CD4-positive, alpha-beta T cell treated with Interleukin-6 at 100 ng/mL for 8 hours (primary cell): ENCODE results near the gene FAM163A.
"Not testable (repeated sequence)": the region's sequence is repeated elsewhere in the genome, so short reads cannot be mapped to it uniquely, and the experiment has no call there.

Experiments used
- DNase-seq: peaks from one replicate; pipeline ENCODE4 v3.0.0-alpha.2; 2020; ENCODE audit warnings: mixed read lengths, low spot score

The FAM163A gene

DNA sequence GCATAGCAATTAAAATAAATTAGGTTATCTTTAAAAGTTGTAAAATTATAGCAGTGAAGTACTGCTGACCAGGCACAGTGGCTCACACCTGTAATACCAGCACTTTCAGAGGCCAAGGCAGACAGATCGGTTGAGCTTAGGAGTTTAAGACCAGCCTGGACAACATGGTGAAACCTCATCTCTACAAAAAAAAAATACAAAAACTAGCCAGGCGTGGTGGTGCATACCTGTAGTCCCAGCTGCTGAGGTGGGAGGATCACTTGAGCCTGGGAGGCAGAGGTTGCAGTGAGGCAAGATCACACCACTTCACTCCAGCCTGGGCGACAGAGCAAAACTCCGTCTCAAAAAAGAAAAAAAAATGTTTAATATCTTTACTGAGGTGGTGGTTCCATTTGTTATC, 112.7 kb downstream of the FAM163A start:
- not testable (repeated sequence) for DNase-seq

DNA sequence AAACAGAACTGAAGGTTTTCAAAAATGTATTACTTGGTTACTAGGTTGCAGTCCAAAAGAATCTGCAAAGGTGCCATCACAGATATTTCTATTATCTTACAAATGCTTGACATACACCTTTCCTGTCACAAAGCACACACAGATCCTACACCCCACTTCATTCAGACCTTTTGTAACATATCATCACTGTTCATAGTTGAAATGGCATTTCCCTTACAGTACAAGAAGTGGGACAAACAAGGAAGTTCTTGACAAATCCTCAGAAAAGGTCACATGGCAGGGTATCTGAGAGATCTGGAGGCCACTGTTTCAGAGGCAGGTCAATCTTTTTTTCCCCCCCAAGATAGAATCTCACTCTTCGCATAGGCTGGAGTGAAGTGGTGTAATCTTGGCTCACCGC, 113.2 kb downstream of the FAM163A start:
- no peak for DNase-seq

DNA sequence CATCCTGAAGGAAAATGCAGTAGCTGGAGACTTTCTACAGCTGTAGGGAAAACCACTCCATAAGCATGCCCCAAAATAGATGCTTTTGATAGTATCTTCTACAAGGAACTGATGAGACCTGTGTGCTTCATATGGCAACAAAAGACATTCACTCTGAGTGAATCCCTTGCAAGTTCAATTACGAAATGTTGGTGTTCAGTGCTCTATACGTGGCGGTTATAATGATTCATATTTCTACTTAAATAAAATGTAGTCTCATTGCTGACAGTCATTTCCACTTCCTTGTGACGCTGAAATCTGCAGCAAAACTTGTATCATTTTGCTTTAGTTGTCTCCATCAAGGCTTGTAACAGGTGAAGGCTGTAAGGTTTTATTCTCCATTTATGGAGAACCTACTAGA, 113.9 kb downstream of the FAM163A start:
- no peak for DNase-seq

DNA sequence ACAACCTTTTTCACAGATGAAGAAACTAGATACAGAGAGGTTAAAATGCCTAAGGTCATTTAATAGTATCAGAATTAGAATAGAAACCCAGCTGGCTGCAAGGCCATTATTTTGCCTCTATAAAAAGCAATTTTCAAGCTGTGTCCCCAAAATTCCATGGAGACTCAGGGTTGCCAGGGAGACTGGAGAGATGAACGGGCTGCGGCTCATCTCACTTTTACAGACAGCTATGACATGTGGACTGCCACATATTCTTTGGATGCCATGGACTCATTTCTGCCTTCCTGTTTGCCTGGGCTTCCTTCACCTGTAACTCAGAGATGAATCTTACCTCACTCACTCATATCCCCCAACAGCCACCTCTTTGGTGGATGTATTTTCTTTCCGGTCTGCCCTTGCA, 117.6 kb downstream of the FAM163A start:
- DNase-seq, result no peak

DNA sequence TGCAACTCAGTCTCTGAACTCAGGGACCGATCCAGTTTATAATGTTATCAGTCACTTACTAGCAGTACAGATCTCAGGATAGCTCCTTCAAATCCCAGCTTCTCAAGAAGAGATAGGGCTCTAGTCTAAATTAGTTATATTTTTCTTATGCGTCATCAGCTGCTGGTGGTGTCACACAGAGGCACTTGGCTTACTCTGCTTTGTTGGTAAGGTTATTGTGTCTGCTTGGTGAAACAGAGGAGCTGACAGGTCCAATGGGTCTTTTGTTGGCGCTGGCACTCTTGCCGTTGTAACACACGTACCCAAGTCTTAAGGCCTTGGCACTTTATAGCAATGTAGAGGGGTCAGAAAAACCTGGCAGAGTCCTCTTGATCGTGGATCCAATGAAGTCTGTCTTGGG, 122.3 kb downstream of the FAM163A start:
- DNase-seq, result no peak
